HG02678 (cell line): ENCODE results near the gene HNRNPA0.

Experiments
- ATAC-seq: cut with Tn5 transposase; IDR thresholded peaks from one replicate; pipeline ENCODE4 v1.9.1; 2021; ENCODE audit warnings: mild to moderate bottlenecking, moderate library complexity; ENCODE audit not compliant: unreplicated experiment

Gene HNRNPA0

GRCh38 chr5:137728048-137728447, 26.1 kb downstream of the HNRNPA0 start:
- ATAC-seq, result no peak

DNA sequence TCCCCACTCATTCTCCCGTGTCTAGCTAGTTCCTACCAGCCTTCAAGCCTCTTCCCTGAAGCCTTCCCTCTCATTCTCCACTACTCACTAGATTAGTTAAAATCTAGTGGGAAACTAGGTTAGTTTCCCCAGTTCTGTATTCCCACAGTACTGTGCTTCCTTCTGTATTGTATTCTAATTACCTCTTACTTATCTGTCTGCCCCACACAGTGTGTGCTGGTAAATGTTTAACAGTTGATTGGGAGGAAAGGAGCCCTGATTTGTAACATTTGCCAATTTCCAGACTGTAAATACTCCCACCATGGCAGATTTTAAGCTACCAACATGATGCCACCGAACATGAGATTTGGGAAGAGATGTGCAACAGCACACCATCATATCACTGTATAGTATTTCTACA, 26.5 kb downstream of the HNRNPA0 start:
- ATAC-seq, result no peak

GRCh38 chr5:137724251-137724650, 29.9 kb downstream of the HNRNPA0 start:
- ATAC-seq, result no peak

DNA sequence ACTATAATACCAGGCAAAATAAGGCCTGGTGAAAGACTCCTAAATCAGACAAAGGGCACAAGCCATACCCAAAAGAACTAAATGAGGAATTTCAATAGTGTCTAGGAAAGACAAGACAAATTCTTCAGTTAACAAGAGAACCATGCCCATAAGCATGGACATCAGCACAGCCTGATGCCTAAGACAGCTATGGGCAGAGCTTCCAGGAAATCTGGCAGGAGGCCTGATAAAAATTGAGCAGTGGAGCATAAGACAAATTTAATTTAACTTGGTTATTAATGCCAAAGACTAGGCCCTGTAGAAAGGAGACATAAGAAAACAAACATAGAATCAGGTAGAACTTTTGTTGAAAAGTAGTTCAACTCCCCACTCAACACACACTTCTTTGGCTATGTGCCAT, 35.6 kb downstream of the HNRNPA0 start:
- no peak for ATAC-seq

DNA sequence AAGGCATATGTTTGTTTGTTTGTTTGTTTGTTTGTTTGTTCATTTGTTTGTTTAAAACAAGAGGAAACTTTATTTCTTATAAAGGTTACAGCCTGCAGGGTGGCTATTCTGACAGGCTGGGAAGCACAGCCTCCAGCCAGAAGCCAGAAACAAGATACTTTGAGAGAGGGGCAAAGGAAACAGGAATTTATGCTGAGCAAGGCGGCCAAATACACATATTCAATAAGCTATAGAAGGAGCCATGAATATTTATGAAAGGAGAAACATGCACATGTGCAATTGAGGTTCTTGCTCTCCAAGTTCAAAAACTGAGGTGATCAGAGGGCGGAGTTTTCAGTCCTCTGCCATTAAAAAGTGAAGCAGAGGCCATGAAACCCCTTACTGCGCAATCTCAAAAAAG, 37.8 kb downstream of the HNRNPA0 start:
- ATAC-seq, result no peak

DNA sequence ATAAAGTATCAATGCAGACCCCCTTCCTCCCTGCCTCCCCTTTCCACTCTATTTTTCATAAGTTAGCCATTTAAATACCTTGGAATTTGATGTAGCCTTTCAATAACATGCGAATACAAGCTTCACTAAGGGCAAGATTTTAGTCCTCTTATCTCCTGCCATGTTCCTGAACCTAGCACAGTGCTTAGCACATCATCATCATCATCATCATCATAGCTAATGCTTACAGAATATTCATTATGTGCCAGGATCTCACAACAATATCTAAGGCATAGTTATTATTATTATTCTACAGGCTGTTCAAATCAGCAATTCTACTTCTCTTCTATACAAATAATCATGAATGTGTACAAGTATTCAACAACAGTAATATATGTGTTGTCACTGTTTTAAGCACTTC, 38.7 kb downstream of the HNRNPA0 start:
- no peak for ATAC-seq

DNA sequence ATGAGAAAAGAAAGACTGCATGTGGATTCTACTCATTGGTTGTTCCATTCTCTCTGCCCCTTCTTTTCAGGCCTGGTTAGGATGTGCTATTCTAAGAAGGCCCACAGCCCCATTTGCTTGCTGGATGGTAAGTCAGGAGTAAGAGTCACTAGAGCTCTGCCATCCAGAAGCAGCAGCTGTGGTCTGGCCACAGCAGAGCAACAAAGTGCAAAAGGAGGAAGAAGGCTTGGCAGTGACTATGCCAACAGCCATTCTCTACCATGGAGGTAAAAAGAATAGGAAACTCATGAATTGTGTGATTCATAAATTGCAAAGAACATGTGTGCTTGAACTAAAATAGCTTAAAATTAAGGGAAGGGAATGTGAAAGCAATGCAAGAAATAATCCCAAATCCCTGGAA, 39.2 kb downstream of the HNRNPA0 start:
- ATAC-seq, result no peak

GRCh38 chr5:137714494-137714893, 39.7 kb downstream of the HNRNPA0 start:
- no peak for ATAC-seq

DNA sequence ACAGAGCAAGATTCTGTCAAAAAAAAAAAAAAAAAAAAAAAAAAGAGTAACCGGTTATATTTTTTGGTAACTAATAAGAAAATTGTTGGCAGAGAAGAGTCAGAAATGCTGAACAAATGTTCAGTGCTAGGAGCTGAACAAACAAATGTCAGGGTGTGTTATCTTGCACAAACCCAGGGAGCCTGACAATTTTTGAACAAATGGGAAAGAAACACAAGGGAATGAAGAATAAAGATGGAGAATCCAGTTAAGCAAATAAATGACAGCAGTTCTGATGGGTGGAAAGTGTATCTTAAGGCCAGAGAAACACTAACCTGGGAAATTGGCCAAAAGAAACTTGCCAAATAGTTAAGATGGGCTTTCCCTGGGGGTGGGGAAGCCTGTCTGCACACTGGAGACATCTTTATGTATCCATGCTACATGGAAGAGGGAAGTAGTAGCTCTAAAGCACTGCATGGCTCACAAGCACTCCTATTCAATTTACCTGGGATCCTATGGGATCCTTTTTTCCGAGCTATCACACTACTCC, 42.0 kb downstream of the HNRNPA0 start:
- no peak for ATAC-seq

DNA sequence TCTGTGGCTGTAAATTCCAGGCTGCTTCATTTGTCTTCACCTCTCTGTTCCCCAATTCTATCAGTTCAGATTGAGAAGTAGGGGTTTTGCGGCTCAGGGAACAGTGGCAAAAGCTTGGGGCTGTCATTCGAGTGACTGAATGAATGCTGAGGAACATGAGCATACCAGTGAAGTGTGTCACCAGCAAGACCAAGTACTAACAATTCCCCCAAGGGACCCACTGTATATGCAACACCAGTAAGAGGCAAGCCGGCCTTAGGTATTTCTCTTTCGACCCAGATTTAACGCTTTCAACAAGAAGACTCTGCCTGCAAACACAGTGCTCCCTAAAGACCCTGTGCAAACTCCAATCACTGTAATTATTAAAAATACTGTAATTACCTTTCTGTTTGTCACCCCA, 44.1 kb downstream of the HNRNPA0 start:
- no peak for ATAC-seq

GRCh38 chr5:137708796-137709559, 45.2 kb downstream of the HNRNPA0 start:
- ATAC-seq, result no peak

GRCh38 chr5:137708062-137708461, 46.1 kb downstream of the HNRNPA0 start:
- ATAC-seq, result no peak

- no peak for ATAC-seq
Measured at GRCh38 chr5:137706841-137707240, 47.3 kb downstream of the HNRNPA0 start.

DNA sequence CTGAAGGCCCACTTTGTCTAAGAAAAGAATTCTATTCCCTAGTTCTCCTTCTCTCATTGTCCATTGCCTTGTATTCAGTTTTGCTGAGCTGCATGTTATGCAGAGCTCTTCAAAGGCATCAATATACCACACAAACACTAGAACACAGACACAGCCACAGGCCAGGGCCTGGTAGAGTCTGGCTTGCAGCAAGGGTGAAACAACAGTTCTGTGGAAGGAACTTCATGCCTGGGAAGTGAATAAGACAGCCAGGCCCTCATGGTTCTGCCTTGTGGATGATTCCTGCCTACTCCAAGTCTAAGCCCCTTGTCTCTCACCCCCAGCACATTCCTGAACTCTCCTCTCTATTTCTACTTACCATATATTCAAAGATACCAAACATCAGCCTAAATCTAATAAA, 49.1 kb downstream of the HNRNPA0 start:
- ATAC-seq, result no peak

- ATAC-seq, result no peak
Measured at GRCh38 chr5:137703565-137703964, 50.6 kb downstream of the HNRNPA0 start.

DNA sequence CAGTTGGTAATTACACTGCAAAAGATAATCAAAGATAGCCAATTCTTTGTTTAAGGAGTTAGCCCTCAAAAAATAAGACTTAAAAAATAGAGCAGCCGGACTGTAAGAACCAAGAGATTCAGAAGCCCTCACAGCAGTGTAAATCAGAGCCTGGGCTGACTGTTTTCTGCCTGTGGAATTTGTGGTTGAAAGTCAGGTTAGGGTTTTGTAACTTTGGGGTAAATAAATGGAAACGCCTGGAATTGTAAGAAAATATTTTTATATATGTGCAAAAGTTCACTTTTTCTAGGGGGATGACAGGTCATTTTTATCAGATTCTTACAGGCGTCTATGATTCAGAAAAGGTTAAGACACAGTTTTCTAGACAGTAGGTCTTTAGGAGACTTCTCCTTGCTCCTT, 53.9 kb downstream of the HNRNPA0 start:
- ATAC-seq, result no peak

DNA sequence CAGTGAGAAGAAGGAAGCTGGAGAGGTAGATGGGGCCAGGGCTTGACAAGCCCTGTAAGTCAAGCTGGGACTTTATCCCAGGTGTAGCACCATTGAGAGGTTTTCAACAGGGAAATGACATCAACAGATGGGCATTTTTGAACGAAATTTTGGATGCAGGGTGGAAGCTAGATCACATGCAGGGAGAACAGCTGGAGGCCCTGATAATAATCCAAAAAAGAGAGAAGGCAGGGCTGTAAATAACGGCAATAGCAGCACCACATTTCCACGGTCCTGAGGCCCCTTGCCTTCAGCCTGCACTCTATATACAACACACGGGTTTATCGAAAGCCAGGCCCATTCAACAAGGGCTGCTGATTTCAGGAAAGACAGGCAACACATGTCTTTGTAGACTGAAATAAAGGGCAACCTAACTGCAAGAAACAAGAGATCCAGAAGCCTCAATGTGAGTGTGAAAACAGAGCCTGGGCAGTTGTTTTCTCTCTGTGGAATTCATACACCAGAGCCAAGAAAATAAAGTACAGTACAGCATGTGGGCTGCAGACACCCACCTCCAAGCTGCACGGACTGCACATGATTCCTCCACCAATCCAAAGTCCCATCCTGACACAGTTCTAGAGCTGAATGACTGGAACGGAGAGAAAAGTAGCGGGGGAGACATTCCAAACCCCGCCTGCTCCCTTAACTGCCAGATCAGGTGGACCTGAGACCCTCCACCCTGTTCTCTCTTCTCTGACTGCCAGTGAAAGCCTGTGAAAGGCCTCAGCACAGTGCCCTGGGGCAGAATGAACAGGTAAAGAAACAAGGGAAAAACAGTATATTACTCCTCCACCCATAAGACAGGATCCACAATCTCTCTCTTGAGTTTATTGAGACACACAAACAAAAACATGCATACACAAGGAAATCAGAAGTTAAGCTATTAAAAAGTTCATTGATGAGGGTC, 54.6 kb downstream of the HNRNPA0 start:
- no peak for ATAC-seq

DNA sequence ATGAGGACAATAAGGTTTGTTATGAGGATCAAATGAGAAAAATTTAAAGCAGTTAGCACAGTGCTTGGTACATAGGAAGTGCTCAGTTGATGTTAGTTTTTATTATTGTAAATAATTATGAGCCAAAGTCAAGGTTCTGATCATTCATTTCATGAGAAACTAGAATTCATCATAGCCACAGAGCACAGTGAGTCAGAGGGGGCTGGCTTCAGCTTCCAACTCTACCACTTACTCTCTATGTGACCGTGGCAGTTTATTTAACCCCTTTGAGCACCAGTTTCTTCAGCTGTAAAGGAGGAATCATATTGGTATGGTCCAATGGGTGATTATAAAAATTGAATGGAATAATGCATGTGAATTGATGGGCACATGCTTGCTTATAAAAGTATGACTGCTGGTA, 57.7 kb downstream of the HNRNPA0 start:
- no peak for ATAC-seq

DNA sequence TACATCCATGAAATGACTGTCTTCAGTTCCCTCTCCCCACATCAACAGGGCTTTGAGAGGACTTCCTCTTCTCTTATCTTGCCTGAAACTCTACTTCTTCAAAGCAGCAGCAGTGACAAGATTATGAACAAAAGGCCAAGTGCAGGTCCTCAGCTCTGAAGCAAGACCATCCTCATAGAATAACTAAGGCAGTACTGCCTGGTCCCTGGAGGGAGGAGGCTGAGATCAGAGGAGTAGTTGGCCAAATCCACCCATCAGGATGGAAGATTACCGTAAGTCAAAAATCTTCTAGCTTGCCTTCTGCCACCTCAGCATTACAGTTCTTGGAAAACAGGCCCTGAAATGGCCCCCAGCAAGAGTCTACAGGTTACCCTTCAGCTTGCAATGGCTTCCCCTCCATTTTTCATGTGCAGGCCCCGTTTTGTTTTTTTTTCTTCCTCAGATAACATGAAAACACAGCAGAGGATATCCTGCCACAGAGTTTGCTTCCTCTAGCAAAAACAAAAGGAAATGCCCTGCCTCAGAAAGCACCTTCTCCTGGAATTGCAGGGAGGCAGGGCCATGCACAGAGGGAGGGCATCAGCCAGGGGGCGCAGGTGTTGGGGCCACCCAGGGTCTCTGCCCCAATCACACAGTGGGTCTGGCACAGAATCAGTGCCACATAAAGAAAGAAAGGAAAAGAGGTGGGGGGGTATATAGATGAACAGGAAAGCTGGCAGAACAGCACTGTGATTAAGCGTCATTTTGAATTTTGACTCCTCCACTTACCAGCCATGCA, 58.3 kb downstream of the HNRNPA0 start:
- ATAC-seq, result no peak
